Colon (tissue), 2 donors: ENCODE measurements around the gene MTCH1.
"Not testable (repeated sequence)": the region's sequence is repeated elsewhere in the genome, so short reads cannot be mapped to it uniquely, and the experiment has no call there.

Experiments used
- FAIRE-seq: peaks from 2 replicates; lab custom pipeline; 2012; peaks lifted over from hg19 to GRCh38; lab: Jason Lieb, UNC
- donor health status: control.
- donor health status: control.

MTCH1 gene

GRCh38 chr6:37016995-37017394 is 31.0 kb upstream of the MTCH1 start:
- FAIRE-seq = no peak

- no peak for FAIRE-seq
These were observed 29.5 kb upstream of the MTCH1 start for GRCh38 chr6:37015532-37015931.

- FAIRE-seq = no peak
These were observed 28.7 kb upstream of the MTCH1 start for GRCh38 chr6:37014667-37015066.

- no peak for FAIRE-seq
These were observed 27.8 kb upstream of the MTCH1 start for GRCh38 chr6:37013516-37014491.

GRCh38 chr6:37011656-37012378 is 25.8 kb upstream of the MTCH1 start:
- no peak for FAIRE-seq

- FAIRE-seq = no peak
These were observed 24.5 kb upstream of the MTCH1 start for GRCh38 chr6:37010402-37010892.

GRCh38 chr6:37008484-37009465 is 22.8 kb upstream of the MTCH1 start:
- FAIRE-seq = no peak

- FAIRE-seq = no peak
These were observed 21.5 kb upstream of the MTCH1 start for GRCh38 chr6:37007340-37008043.

- FAIRE-seq = no peak
These were observed 20.9 kb upstream of the MTCH1 start for GRCh38 chr6:37006793-37007339.

- no peak for FAIRE-seq
These were observed 20.0 kb upstream of the MTCH1 start for GRCh38 chr6:37005827-37006567.

GRCh38 chr6:37005061-37005810 is 19.2 kb upstream of the MTCH1 start, which contains the start of gene FGD2:
Gene FGD2, plus strand, starts transcription at chr6:37005655. Its CDS starts 163 bp downstream, at chr6:37005818.
- FAIRE-seq = no peak

- FAIRE-seq = no peak
These were observed 18.3 kb upstream of the MTCH1 start for GRCh38 chr6:37004044-37004980.

GRCh38 chr6:36999751-37000125 is 13.7 kb upstream of the MTCH1 start:
- FAIRE-seq = no peak

- no peak for FAIRE-seq
These were observed 13.2 kb upstream of the MTCH1 start for GRCh38 chr6:36999061-36999750.

- FAIRE-seq = no peak
These were observed 12.7 kb upstream of the MTCH1 start for GRCh38 chr6:36998723-36999038.

- no peak for FAIRE-seq
These were observed 12.1 kb upstream of the MTCH1 start for GRCh38 chr6:36997811-36998722.

- FAIRE-seq = not testable (repeated sequence)
These were observed 4.4 kb upstream of the MTCH1 start for GRCh38 chr6:36990401-36990800.
